ENCODE measurements around the gene TEAD1. TPM values are rescaled to one million over a fixed set of nuclear protein-coding genes. Genes with fewer than 3 reads are reported as not detected.

The TEAD1 gene
- polyA plus RNA-seq, 1 experiment, result 113 TPM

- H3K27ac ChIP-seq (ENCODE audit: low read depth, low read length), result no peak overlapping the region
- no peak for TF ChIP-seq CTCF (IDR thresholded peaks at IDR 0.05; ENCODE audit: low read depth, low read length)
- no peaks in the 10 kb centered on the region for H3K9me3 ChIP-seq (ENCODE audit: control insufficient read depth, insufficient read depth, low read length)
- no peak overlapping the region for H3K4me3 ChIP-seq (ENCODE audit: low read depth, low read length)
- ChIA-PET POLR2A (no interaction called here), CTCF (no interaction called here)
- no peaks in the 10 kb centered on the region for H3K27me3 ChIP-seq (ENCODE audit: control insufficient read depth, insufficient read depth, low read length)
- no peak for DNase-seq (ENCODE audit: low read depth, low spot score)
These were observed 159.9 kb downstream of the TEAD1 start for GRCh38 chr11:12834166-12834565.

GRCh38 chr11:12834630-12835029 is 160.4 kb downstream of the TEAD1 start:
- Histone ChIP-seq H3K4me3 (ENCODE audit: low read depth, low read length) (no peak overlapping the region), H3K27ac (ENCODE audit: low read depth, low read length) (no peak overlapping the region), H3K9me3 (ENCODE audit: control insufficient read depth, insufficient read depth, low read length) (no peaks in the 10 kb centered on the region), H3K27me3 (ENCODE audit: control insufficient read depth, insufficient read depth, low read length) (no peaks in the 10 kb centered on the region)
- POLR2A ChIA-PET, result no interaction called here
- DNase-seq (ENCODE audit: low read depth, low spot score), result no peak
- TF ChIP-seq CTCF (IDR thresholded peaks at IDR 0.05; ENCODE audit: low read depth, low read length), result no peak
- CTCF ChIA-PET, result interaction anchor here (0.7 kb wide), 1 partner anchor 546 kb away, joined by 3 read pairs; no protein-coding TSS in a partner anchor

GRCh38 chr11:12835286-12835685 is 161.1 kb downstream of the TEAD1 start:
- DNase-seq (ENCODE audit: low read depth, low spot score), result no peak
- Histone ChIP-seq H3K9me3 (ENCODE audit: control insufficient read depth, insufficient read depth, low read length) (no peaks in the 10 kb centered on the region), H3K27me3 (ENCODE audit: control insufficient read depth, insufficient read depth, low read length) (no peaks in the 10 kb centered on the region), H3K4me3 (ENCODE audit: low read depth, low read length) (no peak overlapping the region), H3K27ac (ENCODE audit: low read depth, low read length) (no peak overlapping the region)
- TF ChIP-seq CTCF (IDR thresholded peaks at IDR 0.05; ENCODE audit: low read depth, low read length), result no peak
- ChIA-PET POLR2A (no interaction called here), CTCF (no interaction called here)

- DNase-seq (ENCODE audit: low read depth, low spot score), result no peak
- TF ChIP-seq CTCF (IDR thresholded peaks at IDR 0.05; ENCODE audit: low read depth, low read length), result no peak
- Histone ChIP-seq H3K27ac (ENCODE audit: low read depth, low read length) (no peak overlapping the region), H3K4me3 (ENCODE audit: low read depth, low read length) (no peak overlapping the region), H3K9me3 (ENCODE audit: control insufficient read depth, insufficient read depth, low read length) (no peaks in the 10 kb centered on the region), H3K27me3 (ENCODE audit: control insufficient read depth, insufficient read depth, low read length) (no peaks in the 10 kb centered on the region)
- POLR2A ChIA-PET, result no interaction called here
- CTCF ChIA-PET, result interaction anchor here (0.5 kb wide), 1 partner anchor 23 kb away, joined by 3 read pairs; no protein-coding TSS in a partner anchor
These were observed 164.4 kb downstream of the TEAD1 start for GRCh38 chr11:12838463-12839123.

GRCh38 chr11:12840871-12841660 is 166.8 kb downstream of the TEAD1 start:
- ChIA-PET CTCF (interaction anchor here (0.5 kb wide), 1 partner anchor 31 kb away, joined by 3 read pairs; no protein-coding TSS in a partner anchor), POLR2A (no interaction called here)
- H3K9me3 ChIP-seq (ENCODE audit: control insufficient read depth, insufficient read depth, low read length), result no peaks in the 10 kb centered on the region
- no peak for DNase-seq (ENCODE audit: low read depth, low spot score)
- TF ChIP-seq CTCF (IDR thresholded peaks at IDR 0.05; ENCODE audit: low read depth, low read length), result no peak
- H3K27ac ChIP-seq (ENCODE audit: low read depth, low read length), result no peak overlapping the region
- no peak overlapping the region for H3K4me3 ChIP-seq (ENCODE audit: low read depth, low read length)
- no peaks in the 10 kb centered on the region for H3K27me3 ChIP-seq (ENCODE audit: control insufficient read depth, insufficient read depth, low read length)

Data from AG04450 (cell line).